WTC11 (cell line): ENCODE data around the gene BRAF. TPM values are rescaled to one million over a fixed set of nuclear protein-coding genes. Genes with fewer than 3 reads are reported as not detected.

ENCODE experiments used
- ATAC-seq: fragments of 200-7000 bp; cut with Tn5 transposase; 2 replicates; pipeline ENCODE4 v1.10.0; 2021; ENCODE audit warnings: mild to moderate bottlenecking, moderate library complexity
- CTCF ChIA-PET: fragments of 300-600 bp; sonication (Branson Sonifier 250); formaldehyde crosslinking; loops from one replicate; lab custom pipeline; 2021; ENCODE audit warnings: antibody characterized with exemption; lab: Charles Lee
- POLR2A ChIA-PET: fragments of 350-600 bp; sonication (Branson Sonifier 250); formaldehyde crosslinking; loops from one replicate; lab custom pipeline; 2021; ENCODE audit warnings: antibody characterized with exemption; lab: Charles Lee
- DNase-seq: peaks from one replicate; pipeline ENCODE4 v3.0.0; 2021; ENCODE audit warnings: low spot score
- H3K27ac Mint-ChIP-seq: 2 replicates; pipeline ENCODE4 v1.8.0; 2021; ENCODE audit warnings: mixed read lengths
- H3K27me3 Mint-ChIP-seq: 2 replicates; pipeline ENCODE4 v1.8.0; 2021; ENCODE audit warnings: low read depth, mild to moderate bottlenecking, moderate library complexity, mixed read lengths
- H3K36me3 Mint-ChIP-seq: 2 replicates; pipeline ENCODE4 v1.8.0; 2021; ENCODE audit warnings: mixed read lengths
- H3K4me1 Mint-ChIP-seq: 2 replicates; pipeline ENCODE4 v1.8.0; 2022; ENCODE audit warnings: mixed read lengths
- H3K4me3 Mint-ChIP-seq: 2 replicates; pipeline ENCODE4 v1.8.0; 2021; ENCODE audit warnings: mild to moderate bottlenecking, moderate library complexity, mixed read lengths
- H3K9me3 Mint-ChIP-seq: 2 replicates; pipeline ENCODE4 v1.8.0; 2021; ENCODE audit warnings: mixed read lengths
- CREB1 ChIP-seq: sonication (generic); formaldehyde crosslinking; IDR thresholded peaks from 2 replicates; pipeline ENCODE4 v1.8.0; 2023; ENCODE audit warnings: mild to moderate bottlenecking, missing genetic modification reagents
- EMX1 ChIP-seq: fragments of 250-450 bp; sonication (Bioruptor Pico); IDR thresholded peaks from 2 replicates; pipeline ENCODE4 v1.8.0; 2021; ENCODE audit warnings: mild to moderate bottlenecking
- JAZF1 ChIP-seq: fragments of 250-450 bp; sonication (Bioruptor Pico); IDR thresholded peaks from 2 replicates; pipeline ENCODE4 v1.9.0; 2021; ENCODE audit warnings: moderate library complexity, mild to moderate bottlenecking, inconsistent platforms
- NFYB ChIP-seq: sonication (generic); formaldehyde crosslinking; conservative IDR thresholded peaks from 2 replicates; pipeline ENCODE4 v1.8.0; 2022; ENCODE audit warnings: low read depth, missing genetic modification reagents
- NR3C1 ChIP-seq: sonication (generic); formaldehyde crosslinking; conservative IDR thresholded peaks from 2 replicates; pipeline ENCODE4 v1.8.1; 2023; ENCODE audit warnings: low read depth, mild to moderate bottlenecking, missing genetic modification reagents
- STAT6 ChIP-seq: sonication (generic); formaldehyde crosslinking; conservative IDR thresholded peaks from 2 replicates; pipeline ENCODE4 v1.8.1; 2023; ENCODE audit warnings: mild to moderate bottlenecking, low read depth, missing genetic modification reagents, moderate library complexity
- TP53 ChIP-seq: sonication (generic); formaldehyde crosslinking; IDR thresholded peaks from 2 replicates; pipeline ENCODE4 v1.8.1; 2023; ENCODE audit warnings: mild to moderate bottlenecking, missing genetic modification reagents
- USF2 ChIP-seq: sonication (generic); formaldehyde crosslinking; IDR thresholded peaks from 2 replicates; pipeline ENCODE4 v1.8.1; 2023; ENCODE audit warnings: mild to moderate bottlenecking, missing genetic modification reagents, moderate library complexity
- ZNF121 ChIP-seq: sonication (generic); formaldehyde crosslinking; IDR thresholded peaks from 2 replicates; pipeline ENCODE4 v1.8.0; 2023; ENCODE audit warnings: missing genetic modification reagents
- ZNF232 ChIP-seq: sonication (generic); formaldehyde crosslinking; IDR thresholded peaks from 2 replicates; pipeline ENCODE4 v1.8.0; 2022; ENCODE audit warnings: mild to moderate bottlenecking, missing genetic modification reagents
- ZNF281 ChIP-seq: sonication (generic); formaldehyde crosslinking; IDR thresholded peaks from 2 replicates; pipeline ENCODE4 v1.8.0; 2023; ENCODE audit warnings: mild to moderate bottlenecking, missing genetic modification reagents
- total RNA-seq: library from RNA; stranded (reverse); gene quantifications from 3 replicates; pipeline ENCODE4 v1.2.3, GENCODE V29; 2021
- TF ChIP-seq, protein P1 (sequence below): fragments of 250-450 bp; sonication (Bioruptor Pico); IDR thresholded peaks from 2 replicates; pipeline ENCODE4 v1.9.0; 2021; ENCODE audit warnings: mild to moderate bottlenecking
- TF ChIP-seq, protein P2 (sequence below): sonication (generic); formaldehyde crosslinking; conservative IDR thresholded peaks from 2 replicates; pipeline ENCODE4 v1.8.1; 2022; ENCODE audit warnings: mild to moderate bottlenecking, missing genetic modification reagents
- TF ChIP-seq, protein P3 (sequence below): sonication (generic); formaldehyde crosslinking; IDR thresholded peaks from 2 replicates; pipeline ENCODE4 v1.8.0; 2022; ENCODE audit warnings: mild to moderate bottlenecking, missing genetic modification reagents
- TF ChIP-seq, protein P4 (sequence below): sonication (generic); formaldehyde crosslinking; IDR thresholded peaks from 2 replicates; pipeline ENCODE4 v1.8.1; 2022; ENCODE audit warnings: missing genetic modification reagents, borderline replicate concordance

Gene BRAF
- total RNA-seq, 1 experiment from 2014 or later: 29.2 TPM

DNA sequence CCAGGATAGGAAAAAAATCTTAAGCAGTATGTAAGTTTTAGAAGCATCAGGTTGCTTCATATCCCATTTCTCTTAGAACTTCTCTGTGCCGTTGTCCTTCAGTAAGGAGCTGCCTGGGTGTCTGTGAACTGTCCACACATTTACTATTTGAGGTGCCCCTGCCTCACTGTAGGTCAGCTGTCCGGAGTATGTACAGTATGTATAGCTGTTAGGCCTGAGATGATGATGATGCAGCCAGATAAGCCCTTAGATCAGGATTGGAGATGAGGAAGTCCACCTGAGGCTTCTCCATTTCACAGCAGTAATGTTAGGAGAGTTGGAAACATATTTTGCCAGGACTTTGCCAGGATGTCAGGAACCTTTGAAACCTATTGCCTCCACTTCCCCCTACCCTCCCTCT, 220.5 kb downstream of the BRAF start:
- ChIA-PET CTCF (no interaction called here), POLR2A (no interaction called here)
- no peak for ATAC-seq
- no peaks in the 10 kb centered on the region for H3K27me3 Mint-ChIP-seq
- no peaks in the 10 kb centered on the region for H3K4me1 Mint-ChIP-seq
- H3K36me3 Mint-ChIP-seq: peaks cover 37% of the 10 kb centered on the region
- TF ChIP-seq USF2 (CRISPR knock-in tag): no peak
- no peak for TF ChIP-seq EMX1
- no peak for TF ChIP-seq ZNF281 (CRISPR knock-in tag)
- no peak for TF ChIP-seq NFYB (CRISPR knock-in tag)
- no peak for TF ChIP-seq ZNF232 (CRISPR knock-in tag)
- TF ChIP-seq CREB1 (CRISPR knock-in tag): no peak
- TF ChIP-seq, protein P1, sequence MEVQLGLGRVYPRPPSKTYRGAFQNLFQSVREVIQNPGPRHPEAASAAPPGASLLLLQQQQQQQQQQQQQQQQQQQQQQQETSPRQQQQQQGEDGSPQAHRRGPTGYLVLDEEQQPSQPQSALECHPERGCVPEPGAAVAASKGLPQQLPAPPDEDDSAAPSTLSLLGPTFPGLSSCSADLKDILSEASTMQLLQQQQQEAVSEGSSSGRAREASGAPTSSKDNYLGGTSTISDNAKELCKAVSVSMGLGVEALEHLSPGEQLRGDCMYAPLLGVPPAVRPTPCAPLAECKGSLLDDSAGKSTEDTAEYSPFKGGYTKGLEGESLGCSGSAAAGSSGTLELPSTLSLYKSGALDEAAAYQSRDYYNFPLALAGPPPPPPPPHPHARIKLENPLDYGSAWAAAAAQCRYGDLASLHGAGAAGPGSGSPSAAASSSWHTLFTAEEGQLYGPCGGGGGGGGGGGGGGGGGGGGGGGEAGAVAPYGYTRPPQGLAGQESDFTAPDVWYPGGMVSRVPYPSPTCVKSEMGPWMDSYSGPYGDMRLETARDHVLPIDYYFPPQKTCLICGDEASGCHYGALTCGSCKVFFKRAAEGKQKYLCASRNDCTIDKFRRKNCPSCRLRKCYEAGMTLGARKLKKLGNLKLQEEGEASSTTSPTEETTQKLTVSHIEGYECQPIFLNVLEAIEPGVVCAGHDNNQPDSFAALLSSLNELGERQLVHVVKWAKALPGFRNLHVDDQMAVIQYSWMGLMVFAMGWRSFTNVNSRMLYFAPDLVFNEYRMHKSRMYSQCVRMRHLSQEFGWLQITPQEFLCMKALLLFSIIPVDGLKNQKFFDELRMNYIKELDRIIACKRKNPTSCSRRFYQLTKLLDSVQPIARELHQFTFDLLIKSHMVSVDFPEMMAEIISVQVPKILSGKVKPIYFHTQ: no peak
- TF ChIP-seq JAZF1 (CRISPR knock-in tag): no peak
- TF ChIP-seq, protein P2, sequence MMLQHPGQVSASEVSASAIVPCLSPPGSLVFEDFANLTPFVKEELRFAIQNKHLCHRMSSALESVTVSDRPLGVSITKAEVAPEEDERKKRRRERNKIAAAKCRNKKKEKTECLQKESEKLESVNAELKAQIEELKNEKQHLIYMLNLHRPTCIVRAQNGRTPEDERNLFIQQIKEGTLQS: no peak
- TF ChIP-seq, protein P3, sequence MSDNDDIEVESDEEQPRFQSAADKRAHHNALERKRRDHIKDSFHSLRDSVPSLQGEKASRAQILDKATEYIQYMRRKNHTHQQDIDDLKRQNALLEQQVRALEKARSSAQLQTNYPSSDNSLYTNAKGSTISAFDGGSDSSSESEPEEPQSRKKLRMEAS (CRISPR knock-in tag): no peak
- no peak for TF ChIP-seq ZNF121
- no peak for TF ChIP-seq TP53 (CRISPR knock-in tag)
- TF ChIP-seq STAT6 (CRISPR knock-in tag): no peak
- no peak for TF ChIP-seq NR3C1 (CRISPR knock-in tag)
- TF ChIP-seq, protein P4, sequence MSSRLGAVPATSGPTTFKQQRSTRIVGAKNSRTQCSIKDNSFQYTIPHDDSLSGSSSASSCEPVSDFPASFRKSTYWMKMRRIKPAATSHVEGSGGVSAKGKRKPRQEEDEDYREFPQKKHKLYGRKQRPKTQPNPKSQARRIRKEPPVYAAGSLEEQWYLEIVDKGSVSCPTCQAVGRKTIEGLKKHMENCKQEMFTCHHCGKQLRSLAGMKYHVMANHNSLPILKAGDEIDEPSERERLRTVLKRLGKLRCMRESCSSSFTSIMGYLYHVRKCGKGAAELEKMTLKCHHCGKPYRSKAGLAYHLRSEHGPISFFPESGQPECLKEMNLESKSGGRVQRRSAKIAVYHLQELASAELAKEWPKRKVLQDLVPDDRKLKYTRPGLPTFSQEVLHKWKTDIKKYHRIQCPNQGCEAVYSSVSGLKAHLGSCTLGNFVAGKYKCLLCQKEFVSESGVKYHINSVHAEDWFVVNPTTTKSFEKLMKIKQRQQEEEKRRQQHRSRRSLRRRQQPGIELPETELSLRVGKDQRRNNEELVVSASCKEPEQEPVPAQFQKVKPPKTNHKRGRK (CRISPR knock-in tag): no peak
- H3K27ac Mint-ChIP-seq: no peak overlapping the region
- no peak for DNase-seq
- no peaks in the 10 kb centered on the region for H3K9me3 Mint-ChIP-seq
- H3K4me3 Mint-ChIP-seq: no peak overlapping the region
